ENCODE measurements around the gene CAB39L.

DNA sequence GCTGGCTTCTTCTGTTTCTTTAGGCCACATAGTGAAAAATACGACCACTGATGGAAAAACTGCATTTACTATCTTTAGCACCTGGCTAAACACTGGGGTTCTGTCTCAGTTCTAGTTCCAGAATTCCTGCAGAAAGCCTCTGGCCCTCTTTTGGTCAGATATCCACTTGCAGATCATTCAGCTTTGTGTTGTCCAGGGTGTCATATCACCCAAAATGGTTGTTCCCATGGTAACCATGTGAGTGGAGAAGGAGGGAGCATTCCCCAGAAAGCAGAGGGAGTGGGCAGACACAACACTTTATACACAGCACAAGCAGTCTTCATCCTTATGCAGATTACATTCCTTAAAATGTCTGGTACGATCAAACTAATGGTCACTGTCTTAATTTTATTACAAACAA lies 73.5 kb downstream of the CAB39L start:
- TF ChIP-seq, protein P1, sequence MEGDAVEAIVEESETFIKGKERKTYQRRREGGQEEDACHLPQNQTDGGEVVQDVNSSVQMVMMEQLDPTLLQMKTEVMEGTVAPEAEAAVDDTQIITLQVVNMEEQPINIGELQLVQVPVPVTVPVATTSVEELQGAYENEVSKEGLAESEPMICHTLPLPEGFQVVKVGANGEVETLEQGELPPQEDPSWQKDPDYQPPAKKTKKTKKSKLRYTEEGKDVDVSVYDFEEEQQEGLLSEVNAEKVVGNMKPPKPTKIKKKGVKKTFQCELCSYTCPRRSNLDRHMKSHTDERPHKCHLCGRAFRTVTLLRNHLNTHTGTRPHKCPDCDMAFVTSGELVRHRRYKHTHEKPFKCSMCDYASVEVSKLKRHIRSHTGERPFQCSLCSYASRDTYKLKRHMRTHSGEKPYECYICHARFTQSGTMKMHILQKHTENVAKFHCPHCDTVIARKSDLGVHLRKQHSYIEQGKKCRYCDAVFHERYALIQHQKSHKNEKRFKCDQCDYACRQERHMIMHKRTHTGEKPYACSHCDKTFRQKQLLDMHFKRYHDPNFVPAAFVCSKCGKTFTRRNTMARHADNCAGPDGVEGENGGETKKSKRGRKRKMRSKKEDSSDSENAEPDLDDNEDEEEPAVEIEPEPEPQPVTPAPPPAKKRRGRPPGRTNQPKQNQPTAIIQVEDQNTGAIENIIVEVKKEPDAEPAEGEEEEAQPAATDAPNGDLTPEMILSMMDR (IDR thresholded peaks at IDR 0.05) = no peak
- TF ChIP-seq POLR2A (IDR thresholded peaks at IDR 0.05) = no peak
